Transverse colon (tissue), 3 donors: Measurements from ENCODE around the gene AOPEP.

ENCODE experiments used
- CTCF ChIP-seq, 5 experiments: fragments of 200-600 bp in 3 of 5; fragments of 450-650 bp in 2 of 5; sonication (generic) in 3 of 5; IDR thresholded peaks; 1 replicate in 2 of 5; 2 replicates in 3 of 5; pipeline ENCODE4 v1.5.1; 2016 to 2017; ENCODE audit warnings: antibody characterized with exemption in 5 of 5, inconsistent platforms in 3 of 5, mild to moderate bottlenecking in 2 of 5, moderate library complexity in 1 of 5
- POLR2A ChIP-seq: fragments of 450-650 bp; IDR thresholded peaks from one replicate; pipeline ENCODE4 v1.6.1; 2016; ENCODE audit warnings: antibody characterized with exemption, mild to moderate bottlenecking, moderate library complexity

- no peak for TF ChIP-seq POLR2A
- TF ChIP-seq CTCF (IDR thresholded peaks at IDR 0.05), result no peak
Observed at GRCh38 chr9:94938384-94938783, 211.9 kb downstream of the AOPEP start.
